WTC11 (cell line): ENCODE measurements around the gene CHRNA1. TPM values are rescaled to one million over a fixed set of nuclear protein-coding genes. Genes with fewer than 3 reads are reported as not detected.

Experiments
- ATAC-seq: fragments of 200-7000 bp; cut with Tn5 transposase; 2 replicates; pipeline ENCODE4 v1.10.0; 2021; ENCODE audit warnings: mild to moderate bottlenecking, moderate library complexity
- CTCF ChIA-PET: fragments of 300-600 bp; sonication (Branson Sonifier 250); formaldehyde crosslinking; loops from one replicate; lab custom pipeline; 2021; ENCODE audit warnings: antibody characterized with exemption; lab: Charles Lee
- POLR2A ChIA-PET: fragments of 350-600 bp; sonication (Branson Sonifier 250); formaldehyde crosslinking; loops from one replicate; lab custom pipeline; 2021; ENCODE audit warnings: antibody characterized with exemption; lab: Charles Lee
- DNase-seq: peaks from one replicate; pipeline ENCODE4 v3.0.0; 2021; ENCODE audit warnings: low spot score
- H3K27ac Mint-ChIP-seq: 2 replicates; pipeline ENCODE4 v1.8.0; 2021; ENCODE audit warnings: mixed read lengths
- H3K27me3 Mint-ChIP-seq: 2 replicates; pipeline ENCODE4 v1.8.0; 2021; ENCODE audit warnings: low read depth, mild to moderate bottlenecking, moderate library complexity, mixed read lengths
- H3K36me3 Mint-ChIP-seq: 2 replicates; pipeline ENCODE4 v1.8.0; 2021; ENCODE audit warnings: mixed read lengths
- H3K4me1 Mint-ChIP-seq: 2 replicates; pipeline ENCODE4 v1.8.0; 2022; ENCODE audit warnings: mixed read lengths
- H3K4me3 Mint-ChIP-seq: 2 replicates; pipeline ENCODE4 v1.8.0; 2021; ENCODE audit warnings: mild to moderate bottlenecking, moderate library complexity, mixed read lengths
- H3K9me3 Mint-ChIP-seq: 2 replicates; pipeline ENCODE4 v1.8.0; 2021; ENCODE audit warnings: mixed read lengths
- ATF1 ChIP-seq: sonication (generic); formaldehyde crosslinking; IDR thresholded peaks from 2 replicates; pipeline ENCODE4 v1.8.1; 2023; ENCODE audit warnings: mild to moderate bottlenecking, moderate library complexity, missing genetic modification reagents
- ELF4 ChIP-seq: sonication (generic); formaldehyde crosslinking; IDR thresholded peaks from 2 replicates; pipeline ENCODE4 v1.8.1; 2022; ENCODE audit warnings: low read depth, mild to moderate bottlenecking, moderate library complexity, missing genetic modification reagents
- GRHL2 ChIP-seq: fragments of 250-450 bp; sonication (Bioruptor Pico); IDR thresholded peaks from 2 replicates; pipeline ENCODE4 v1.8.0; 2022; ENCODE audit warnings: mild to moderate bottlenecking, moderate library complexity; ENCODE audit not compliant: insufficient replicate concordance, severe bottlenecking
- HMGA2 ChIP-seq: fragments of 250-450 bp; sonication (Bioruptor Pico); IDR thresholded peaks from 2 replicates; pipeline ENCODE4 v1.4.0; 2021; ENCODE audit warnings: mild to moderate bottlenecking, moderate library complexity
- JUN ChIP-seq: sonication (generic); formaldehyde crosslinking; IDR thresholded peaks from 2 replicates; pipeline ENCODE4 v1.8.0; 2023; ENCODE audit warnings: mild to moderate bottlenecking, missing genetic modification reagents
- NFATC4 ChIP-seq: fragments of 250-450 bp; sonication (Bioruptor Pico); IDR thresholded peaks from 2 replicates; pipeline ENCODE4 v1.9.0; 2021; ENCODE audit warnings: mild to moderate bottlenecking
- NFYB ChIP-seq: sonication (generic); formaldehyde crosslinking; conservative IDR thresholded peaks from 2 replicates; pipeline ENCODE4 v1.8.0; 2022; ENCODE audit warnings: low read depth, missing genetic modification reagents
- NR2C2 ChIP-seq: sonication (generic); formaldehyde crosslinking; IDR thresholded peaks from 2 replicates; pipeline ENCODE4 v1.8.0; 2022; ENCODE audit warnings: mild to moderate bottlenecking, missing genetic modification reagents
- NR3C1 ChIP-seq: sonication (generic); formaldehyde crosslinking; conservative IDR thresholded peaks from 2 replicates; pipeline ENCODE4 v1.8.1; 2023; ENCODE audit warnings: low read depth, mild to moderate bottlenecking, missing genetic modification reagents
- TEAD1 ChIP-seq: sonication (generic); formaldehyde crosslinking; IDR thresholded peaks from 2 replicates; pipeline ENCODE4 v1.8.0; 2022; ENCODE audit warnings: mild to moderate bottlenecking, missing genetic modification reagents
- ZNF121 ChIP-seq: sonication (generic); formaldehyde crosslinking; IDR thresholded peaks from 2 replicates; pipeline ENCODE4 v1.8.0; 2023; ENCODE audit warnings: missing genetic modification reagents
- ZNF232 ChIP-seq: sonication (generic); formaldehyde crosslinking; IDR thresholded peaks from 2 replicates; pipeline ENCODE4 v1.8.0; 2022; ENCODE audit warnings: mild to moderate bottlenecking, missing genetic modification reagents
- ZNF317 ChIP-seq: sonication (generic); formaldehyde crosslinking; IDR thresholded peaks from 2 replicates; pipeline ENCODE4 v1.8.1; 2023; ENCODE audit warnings: low read depth, mild to moderate bottlenecking, moderate library complexity, missing genetic modification reagents, borderline replicate concordance
- total RNA-seq: library from RNA; stranded (reverse); gene quantifications from 3 replicates; pipeline ENCODE4 v1.2.3, GENCODE V29; 2021
- TF ChIP-seq, protein P1 (sequence below): sonication (generic); formaldehyde crosslinking; IDR thresholded peaks from 2 replicates; pipeline ENCODE4 v1.8.1; 2022; ENCODE audit warnings: missing genetic modification reagents, borderline replicate concordance
- TF ChIP-seq, protein P2 (sequence below): fragments of 250-450 bp; sonication (Bioruptor Pico); IDR thresholded peaks from 2 replicates; pipeline ENCODE4 v1.9.0; 2021; ENCODE audit warnings: moderate library complexity, mild to moderate bottlenecking, inconsistent platforms, borderline replicate concordance
- TF ChIP-seq, protein P3 (sequence below): fragments of 250-450 bp; sonication (Bioruptor Pico); IDR thresholded peaks from 2 replicates; pipeline ENCODE4 v1.9.0; 2021; ENCODE audit warnings: mild to moderate bottlenecking
- TF ChIP-seq, protein P4 (sequence below): sonication (generic); formaldehyde crosslinking; conservative IDR thresholded peaks from 2 replicates; pipeline ENCODE4 v1.8.1; 2022; ENCODE audit warnings: mild to moderate bottlenecking, missing genetic modification reagents
- TF ChIP-seq, protein P5 (sequence below): sonication (generic); formaldehyde crosslinking; IDR thresholded peaks from 2 replicates; pipeline ENCODE4 v1.8.0; 2022; ENCODE audit warnings: mild to moderate bottlenecking, missing genetic modification reagents
- TF ChIP-seq, protein P6 (sequence below): sonication (generic); formaldehyde crosslinking; IDR thresholded peaks from 2 replicates; pipeline ENCODE4 v1.8.0; 2022; ENCODE audit warnings: mild to moderate bottlenecking, missing genetic modification reagents
- TF ChIP-seq, protein P7 (sequence below): sonication (generic); formaldehyde crosslinking; IDR thresholded peaks from 2 replicates; pipeline ENCODE4 v1.8.1; 2023; ENCODE audit warnings: mild to moderate bottlenecking, missing genetic modification reagents, moderate library complexity
- TF ChIP-seq, protein P8 (sequence below): sonication (generic); formaldehyde crosslinking; conservative IDR thresholded peaks from 2 replicates; pipeline ENCODE4 v1.8.1; 2023; ENCODE audit warnings: mild to moderate bottlenecking, low read depth, missing genetic modification reagents, moderate library complexity

Gene CHRNA1
- total RNA-seq, 1 experiment from 2014 or later = not detected

DNA sequence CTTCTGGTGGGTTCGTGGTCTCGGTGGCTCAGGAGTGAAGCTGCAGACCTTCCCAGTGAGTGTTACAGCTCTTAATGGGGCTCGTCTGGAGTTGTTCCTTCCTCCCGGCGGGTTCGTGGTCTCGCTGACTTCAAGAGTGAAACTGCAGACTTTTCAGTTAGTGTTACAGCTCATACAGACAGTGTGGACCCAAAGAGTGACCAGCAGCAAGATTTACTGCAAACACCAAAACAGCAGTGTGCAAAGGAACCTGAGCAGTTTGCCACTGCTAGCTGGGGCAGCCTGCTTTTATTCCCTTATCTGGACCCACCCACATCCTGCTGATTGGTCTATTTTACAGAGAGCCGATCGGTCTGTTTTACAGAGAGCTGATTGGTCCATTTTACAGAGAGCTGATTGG, 55.6 kb downstream of the CHRNA1 start:
- no peaks in the 10 kb centered on the region for H3K36me3 Mint-ChIP-seq
- no peak overlapping the region for H3K4me3 Mint-ChIP-seq
- peaks cover 13% of the 10 kb centered on the region for H3K9me3 Mint-ChIP-seq
- no peak overlapping the region for H3K27ac Mint-ChIP-seq
- ATAC-seq (no peak), DNase-seq (no peak)
- H3K27me3 Mint-ChIP-seq = 0 out of 2 replicates have a peak, but pooled peaks cover 2% of the 10 kb centered on the region
- ChIA-PET CTCF (interaction anchor here (1.1 to 1.5 kb wide), 2 partner anchors 9 to 12 kb away, joined by 6 to 10 read pairs; no protein-coding TSS in a partner anchor), POLR2A (interaction anchor here (1.7 kb wide), 1 partner anchor 9 kb away, joined by 3 read pairs; no protein-coding TSS in a partner anchor)
- TF ChIP-seq ZNF317 = peak; percentile 62; the same call in 1 of the 2 replicates
- TF ChIP-seq NFYB (CRISPR knock-in tag) = 0 out of 2 replicates have a peak, but pooled peaks have one; percentile 30
- TF ChIP-seq, protein P1, sequence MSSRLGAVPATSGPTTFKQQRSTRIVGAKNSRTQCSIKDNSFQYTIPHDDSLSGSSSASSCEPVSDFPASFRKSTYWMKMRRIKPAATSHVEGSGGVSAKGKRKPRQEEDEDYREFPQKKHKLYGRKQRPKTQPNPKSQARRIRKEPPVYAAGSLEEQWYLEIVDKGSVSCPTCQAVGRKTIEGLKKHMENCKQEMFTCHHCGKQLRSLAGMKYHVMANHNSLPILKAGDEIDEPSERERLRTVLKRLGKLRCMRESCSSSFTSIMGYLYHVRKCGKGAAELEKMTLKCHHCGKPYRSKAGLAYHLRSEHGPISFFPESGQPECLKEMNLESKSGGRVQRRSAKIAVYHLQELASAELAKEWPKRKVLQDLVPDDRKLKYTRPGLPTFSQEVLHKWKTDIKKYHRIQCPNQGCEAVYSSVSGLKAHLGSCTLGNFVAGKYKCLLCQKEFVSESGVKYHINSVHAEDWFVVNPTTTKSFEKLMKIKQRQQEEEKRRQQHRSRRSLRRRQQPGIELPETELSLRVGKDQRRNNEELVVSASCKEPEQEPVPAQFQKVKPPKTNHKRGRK (CRISPR knock-in tag) = no peak
- TF ChIP-seq, protein P2, sequence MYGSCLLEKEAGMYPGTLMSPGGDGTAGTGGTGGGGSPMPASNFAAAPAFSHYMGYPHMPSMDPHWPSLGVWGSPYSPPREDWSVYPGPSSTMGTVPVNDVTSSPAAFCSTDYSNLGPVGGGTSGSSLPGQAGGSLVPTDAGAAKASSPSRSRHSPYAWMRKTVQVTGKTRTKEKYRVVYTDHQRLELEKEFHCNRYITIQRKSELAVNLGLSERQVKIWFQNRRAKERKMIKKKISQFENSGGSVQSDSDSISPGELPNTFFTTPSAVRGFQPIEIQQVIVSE (CRISPR knock-in tag) = no peak
- H3K4me1 Mint-ChIP-seq = no peaks in the 10 kb centered on the region

DNA sequence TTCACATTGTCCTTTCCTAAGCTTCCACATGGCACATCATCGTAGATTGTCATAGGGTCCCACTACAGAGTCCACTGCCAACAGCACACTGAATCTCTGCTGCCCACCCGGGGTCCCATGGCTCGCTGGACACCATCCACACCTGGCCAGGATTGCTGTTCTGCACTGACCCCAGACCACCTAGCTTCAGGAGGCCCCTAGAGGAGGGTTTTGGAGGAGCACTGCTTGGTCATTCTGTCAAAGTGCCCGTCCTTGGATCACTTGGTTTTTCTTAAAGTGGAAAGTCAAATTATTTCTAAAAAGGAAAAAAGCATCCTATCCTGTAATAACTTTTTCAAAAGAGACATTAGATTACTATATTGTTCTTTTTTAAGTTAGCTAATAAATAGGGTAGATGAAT, 59.0 kb downstream of the CHRNA1 start:
- Mint-ChIP-seq H3K4me3 (no peak overlapping the region), H3K27ac (no peak overlapping the region), H3K9me3 (peaks cover 13% of the 10 kb centered on the region), H3K27me3 (0 out of 2 replicates have a peak, but pooled peaks cover 2% of the 10 kb centered on the region), H3K36me3 (no peaks in the 10 kb centered on the region), H3K4me1 (no peaks in the 10 kb centered on the region)
- POLR2A ChIA-PET = no interaction called here
- CTCF ChIA-PET = interaction anchor here (0.7 to 1.6 kb wide), 6 partner anchors 8 to 326 kb away, joined by 3 to 7 read pairs (median 3); no protein-coding TSS in a partner anchor
- ATAC-seq = peak; percentile 68
- DNase-seq = no peak
- TF ChIP-seq GRHL2 (CRISPR knock-in tag) (no peak), NR2C2 (no peak), TEAD1 (no peak)
- TF ChIP-seq, protein P3, sequence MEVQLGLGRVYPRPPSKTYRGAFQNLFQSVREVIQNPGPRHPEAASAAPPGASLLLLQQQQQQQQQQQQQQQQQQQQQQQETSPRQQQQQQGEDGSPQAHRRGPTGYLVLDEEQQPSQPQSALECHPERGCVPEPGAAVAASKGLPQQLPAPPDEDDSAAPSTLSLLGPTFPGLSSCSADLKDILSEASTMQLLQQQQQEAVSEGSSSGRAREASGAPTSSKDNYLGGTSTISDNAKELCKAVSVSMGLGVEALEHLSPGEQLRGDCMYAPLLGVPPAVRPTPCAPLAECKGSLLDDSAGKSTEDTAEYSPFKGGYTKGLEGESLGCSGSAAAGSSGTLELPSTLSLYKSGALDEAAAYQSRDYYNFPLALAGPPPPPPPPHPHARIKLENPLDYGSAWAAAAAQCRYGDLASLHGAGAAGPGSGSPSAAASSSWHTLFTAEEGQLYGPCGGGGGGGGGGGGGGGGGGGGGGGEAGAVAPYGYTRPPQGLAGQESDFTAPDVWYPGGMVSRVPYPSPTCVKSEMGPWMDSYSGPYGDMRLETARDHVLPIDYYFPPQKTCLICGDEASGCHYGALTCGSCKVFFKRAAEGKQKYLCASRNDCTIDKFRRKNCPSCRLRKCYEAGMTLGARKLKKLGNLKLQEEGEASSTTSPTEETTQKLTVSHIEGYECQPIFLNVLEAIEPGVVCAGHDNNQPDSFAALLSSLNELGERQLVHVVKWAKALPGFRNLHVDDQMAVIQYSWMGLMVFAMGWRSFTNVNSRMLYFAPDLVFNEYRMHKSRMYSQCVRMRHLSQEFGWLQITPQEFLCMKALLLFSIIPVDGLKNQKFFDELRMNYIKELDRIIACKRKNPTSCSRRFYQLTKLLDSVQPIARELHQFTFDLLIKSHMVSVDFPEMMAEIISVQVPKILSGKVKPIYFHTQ (CRISPR knock-in tag) = no peak

DNA sequence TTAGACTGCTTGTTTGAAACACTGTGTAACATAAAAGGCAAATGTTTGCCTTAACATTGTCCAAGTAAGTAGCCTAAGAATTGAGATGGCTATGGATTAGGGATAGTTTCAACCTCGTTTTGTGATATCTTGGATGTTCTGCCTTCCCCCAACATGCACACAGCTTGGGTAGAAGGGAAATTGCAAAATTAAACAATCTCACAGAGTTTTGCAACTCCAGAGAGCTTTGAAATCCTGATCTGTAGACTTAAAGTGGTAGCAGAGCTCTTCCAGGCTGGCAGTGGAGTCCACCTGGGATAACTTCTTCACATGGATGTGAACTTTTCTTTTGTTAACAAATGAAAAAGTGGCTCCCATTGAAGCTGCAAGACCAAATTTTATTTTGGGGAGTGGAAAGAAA, 59.6 kb downstream of the CHRNA1 start:
- ChIA-PET CTCF (interaction anchor here (0.7 to 1.6 kb wide), 5 partner anchors 8 to 326 kb away, joined by 3 to 7 read pairs (median 3); no protein-coding TSS in a partner anchor), POLR2A (no interaction called here)
- no peaks in the 10 kb centered on the region for H3K36me3 Mint-ChIP-seq
- H3K9me3 Mint-ChIP-seq = peaks cover 10% of the 10 kb centered on the region
- DNase-seq (no peak), ATAC-seq (no peak)
- H3K27ac Mint-ChIP-seq = no peak overlapping the region
- H3K4me1 Mint-ChIP-seq = no peaks in the 10 kb centered on the region
- no peak overlapping the region for H3K4me3 Mint-ChIP-seq
- H3K27me3 Mint-ChIP-seq = 0 out of 2 replicates have a peak, but pooled peaks cover 2% of the 10 kb centered on the region
- TF ChIP-seq NFYB (CRISPR knock-in tag) (no peak), ELF4 (CRISPR knock-in tag) (no peak), JUN (CRISPR knock-in tag) (no peak), HMGA2 (CRISPR knock-in tag) (no peak), NFATC4 (CRISPR knock-in tag) (no peak), ATF1 (CRISPR knock-in tag) (no peak), NR3C1 (CRISPR knock-in tag) (no peak), ZNF121 (no peak), ZNF232 (CRISPR knock-in tag) (no peak)
- TF ChIP-seq, protein P4, sequence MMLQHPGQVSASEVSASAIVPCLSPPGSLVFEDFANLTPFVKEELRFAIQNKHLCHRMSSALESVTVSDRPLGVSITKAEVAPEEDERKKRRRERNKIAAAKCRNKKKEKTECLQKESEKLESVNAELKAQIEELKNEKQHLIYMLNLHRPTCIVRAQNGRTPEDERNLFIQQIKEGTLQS = no peak
- TF ChIP-seq, protein P5, sequence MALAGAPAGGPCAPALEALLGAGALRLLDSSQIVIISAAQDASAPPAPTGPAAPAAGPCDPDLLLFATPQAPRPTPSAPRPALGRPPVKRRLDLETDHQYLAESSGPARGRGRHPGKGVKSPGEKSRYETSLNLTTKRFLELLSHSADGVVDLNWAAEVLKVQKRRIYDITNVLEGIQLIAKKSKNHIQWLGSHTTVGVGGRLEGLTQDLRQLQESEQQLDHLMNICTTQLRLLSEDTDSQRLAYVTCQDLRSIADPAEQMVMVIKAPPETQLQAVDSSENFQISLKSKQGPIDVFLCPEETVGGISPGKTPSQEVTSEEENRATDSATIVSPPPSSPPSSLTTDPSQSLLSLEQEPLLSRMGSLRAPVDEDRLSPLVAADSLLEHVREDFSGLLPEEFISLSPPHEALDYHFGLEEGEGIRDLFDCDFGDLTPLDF = no peak
- TF ChIP-seq, protein P6, sequence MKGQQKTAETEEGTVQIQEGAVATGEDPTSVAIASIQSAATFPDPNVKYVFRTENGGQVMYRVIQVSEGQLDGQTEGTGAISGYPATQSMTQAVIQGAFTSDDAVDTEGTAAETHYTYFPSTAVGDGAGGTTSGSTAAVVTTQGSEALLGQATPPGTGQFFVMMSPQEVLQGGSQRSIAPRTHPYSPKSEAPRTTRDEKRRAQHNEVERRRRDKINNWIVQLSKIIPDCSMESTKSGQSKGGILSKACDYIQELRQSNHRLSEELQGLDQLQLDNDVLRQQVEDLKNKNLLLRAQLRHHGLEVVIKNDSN (CRISPR knock-in tag) = no peak
- TF ChIP-seq, protein P7, sequence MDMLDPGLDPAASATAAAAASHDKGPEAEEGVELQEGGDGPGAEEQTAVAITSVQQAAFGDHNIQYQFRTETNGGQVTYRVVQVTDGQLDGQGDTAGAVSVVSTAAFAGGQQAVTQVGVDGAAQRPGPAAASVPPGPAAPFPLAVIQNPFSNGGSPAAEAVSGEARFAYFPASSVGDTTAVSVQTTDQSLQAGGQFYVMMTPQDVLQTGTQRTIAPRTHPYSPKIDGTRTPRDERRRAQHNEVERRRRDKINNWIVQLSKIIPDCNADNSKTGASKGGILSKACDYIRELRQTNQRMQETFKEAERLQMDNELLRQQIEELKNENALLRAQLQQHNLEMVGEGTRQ (CRISPR knock-in tag) = no peak
- TF ChIP-seq, protein P8, sequence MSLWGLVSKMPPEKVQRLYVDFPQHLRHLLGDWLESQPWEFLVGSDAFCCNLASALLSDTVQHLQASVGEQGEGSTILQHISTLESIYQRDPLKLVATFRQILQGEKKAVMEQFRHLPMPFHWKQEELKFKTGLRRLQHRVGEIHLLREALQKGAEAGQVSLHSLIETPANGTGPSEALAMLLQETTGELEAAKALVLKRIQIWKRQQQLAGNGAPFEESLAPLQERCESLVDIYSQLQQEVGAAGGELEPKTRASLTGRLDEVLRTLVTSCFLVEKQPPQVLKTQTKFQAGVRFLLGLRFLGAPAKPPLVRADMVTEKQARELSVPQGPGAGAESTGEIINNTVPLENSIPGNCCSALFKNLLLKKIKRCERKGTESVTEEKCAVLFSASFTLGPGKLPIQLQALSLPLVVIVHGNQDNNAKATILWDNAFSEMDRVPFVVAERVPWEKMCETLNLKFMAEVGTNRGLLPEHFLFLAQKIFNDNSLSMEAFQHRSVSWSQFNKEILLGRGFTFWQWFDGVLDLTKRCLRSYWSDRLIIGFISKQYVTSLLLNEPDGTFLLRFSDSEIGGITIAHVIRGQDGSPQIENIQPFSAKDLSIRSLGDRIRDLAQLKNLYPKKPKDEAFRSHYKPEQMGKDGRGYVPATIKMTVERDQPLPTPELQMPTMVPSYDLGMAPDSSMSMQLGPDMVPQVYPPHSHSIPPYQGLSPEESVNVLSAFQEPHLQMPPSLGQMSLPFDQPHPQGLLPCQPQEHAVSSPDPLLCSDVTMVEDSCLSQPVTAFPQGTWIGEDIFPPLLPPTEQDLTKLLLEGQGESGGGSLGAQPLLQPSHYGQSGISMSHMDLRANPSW (CRISPR knock-in tag) = no peak
